GM23248 (cell line): Measurements from ENCODE around the gene TENM4. TPM values are rescaled to one million over a fixed set of nuclear protein-coding genes. Genes with fewer than 3 reads are reported as not detected.

ENCODE experiments used
- DNase-seq: peaks from one replicate; pipeline ENCODE4 v3.0.0-alpha.2; 2015
- H2AFZ ChIP-seq: fragments of 200-600 bp; sonication (generic); 2 replicates; pipeline ENCODE4 v1.6.1; 2016; ENCODE audit warnings: antibody characterized with exemption
- H3F3A ChIP-seq: fragments of 200-600 bp; sonication (generic); 2 replicates; pipeline ENCODE4 v1.6.1; 2016; ENCODE audit warnings: mild to moderate bottlenecking, antibody characterized with exemption, mixed run types; ENCODE audit not compliant: insufficient read depth
- H3K27ac ChIP-seq: fragments of 200-600 bp; sonication (generic); 2 replicates; pipeline ENCODE4 v1.5.1; 2016; ENCODE audit warnings: mild to moderate bottlenecking
- H3K27me3 ChIP-seq: fragments of 200-600 bp; sonication (generic); replicated peaks from 2 replicates; pipeline ENCODE4 v1.6.1; 2016; ENCODE audit warnings: mild to moderate bottlenecking; ENCODE audit not compliant: insufficient read depth
- H3K36me3 ChIP-seq: fragments of 200-600 bp; sonication (generic); 2 replicates; pipeline ENCODE4 v1.6.1; 2016; ENCODE audit warnings: low read depth, mild to moderate bottlenecking
- H3K4me1 ChIP-seq: fragments of 200-600 bp; sonication (generic); 2 replicates; pipeline ENCODE4 v1.6.1; 2016; ENCODE audit warnings: mild to moderate bottlenecking; ENCODE audit not compliant: insufficient read depth
- H3K4me2 ChIP-seq: fragments of 200-600 bp; sonication (generic); one replicate; pipeline ENCODE4 v1.6.1; 2016; ENCODE audit warnings: mild to moderate bottlenecking; ENCODE audit not compliant: unreplicated experiment
- H3K4me3 ChIP-seq: fragments of 200-600 bp; sonication (generic); 2 replicates; pipeline ENCODE4 v1.5.1; 2016; ENCODE audit warnings: mild to moderate bottlenecking
- H3K79me2 ChIP-seq: fragments of 200-600 bp; sonication (generic); 2 replicates; pipeline ENCODE4 v1.6.1; 2016; ENCODE audit warnings: mild to moderate bottlenecking; ENCODE audit not compliant: insufficient read depth
- H3K9ac ChIP-seq: fragments of 200-600 bp; sonication (generic); 2 replicates; pipeline ENCODE4 v1.6.1; 2016; ENCODE audit warnings: mild to moderate bottlenecking
- H3K9me2 ChIP-seq: fragments of 200-600 bp; sonication (generic); 2 replicates; pipeline ENCODE4 v1.6.1; 2016; ENCODE audit warnings: mixed run types, mild to moderate bottlenecking, moderate library complexity; ENCODE audit not compliant: insufficient read depth
- H3K9me3 ChIP-seq: fragments of 200-600 bp; sonication (generic); one replicate; pipeline ENCODE4 v1.6.1; 2017; ENCODE audit warnings: low read depth
- H4K20me1 ChIP-seq: fragments of 200-600 bp; sonication (generic); 2 replicates; pipeline ENCODE4 v1.6.0; 2016; ENCODE audit not compliant: insufficient read depth
- EZH2 ChIP-seq: fragments of 200-600 bp; sonication (generic); IDR thresholded peaks from 2 replicates; pipeline ENCODE4 v1.6.1; 2018; ENCODE audit warnings: antibody characterized with exemption, mild to moderate bottlenecking; ENCODE audit not compliant: insufficient read depth, poor library complexity, severe bottlenecking
- EZH2phosphoT487 ChIP-seq: fragments of 200-600 bp; sonication (generic); IDR thresholded peaks from 2 replicates; pipeline ENCODE4 v1.6.1; 2018; ENCODE audit warnings: antibody characterized with exemption, moderate library complexity, mild to moderate bottlenecking, low read depth; ENCODE audit not compliant: insufficient read depth
- WGBS, 2 experiments: methylation state at CpG; one replicate each; pipeline ENCODE4 v1.1.6; 2015 to 2017; ENCODE audit warnings: low lambda C conversion rate in 2 of 2, low coverage in 1 of 2; ENCODE audit errors: missing lambda C conversion rate in 2 of 2; 5-methylcytosine and 5-hydroxymethylcytosine counted together
- in situ Hi-C: fragments of 300-500 bp; cut with MboI; formaldehyde crosslinking; loops from 2 replicates; pipeline ENCODE4 v1.15.0; 2020
- polyA plus RNA-seq: library from polyadenylated mRNA; unstranded; fragments of >200 nt; fragmentation: Nextera tagmentation; extraction: Ambion mirVana; gene quantifications from 2 replicates; pipeline ENCODE4 v1.2.1, GENCODE V29; 2016
- total RNA-seq: library from RNA; depleted of rRNA; stranded (reverse); fragments of >200 nt; shearing (Covaris generic); gene quantifications from 2 replicates; pipeline ENCODE4 v1.2.3, GENCODE V29; 2014

Gene TENM4
- total and polyA plus RNA-seq, 2 experiments from 2014 or later, result 0.11 to 0.48 TPM

DNA sequence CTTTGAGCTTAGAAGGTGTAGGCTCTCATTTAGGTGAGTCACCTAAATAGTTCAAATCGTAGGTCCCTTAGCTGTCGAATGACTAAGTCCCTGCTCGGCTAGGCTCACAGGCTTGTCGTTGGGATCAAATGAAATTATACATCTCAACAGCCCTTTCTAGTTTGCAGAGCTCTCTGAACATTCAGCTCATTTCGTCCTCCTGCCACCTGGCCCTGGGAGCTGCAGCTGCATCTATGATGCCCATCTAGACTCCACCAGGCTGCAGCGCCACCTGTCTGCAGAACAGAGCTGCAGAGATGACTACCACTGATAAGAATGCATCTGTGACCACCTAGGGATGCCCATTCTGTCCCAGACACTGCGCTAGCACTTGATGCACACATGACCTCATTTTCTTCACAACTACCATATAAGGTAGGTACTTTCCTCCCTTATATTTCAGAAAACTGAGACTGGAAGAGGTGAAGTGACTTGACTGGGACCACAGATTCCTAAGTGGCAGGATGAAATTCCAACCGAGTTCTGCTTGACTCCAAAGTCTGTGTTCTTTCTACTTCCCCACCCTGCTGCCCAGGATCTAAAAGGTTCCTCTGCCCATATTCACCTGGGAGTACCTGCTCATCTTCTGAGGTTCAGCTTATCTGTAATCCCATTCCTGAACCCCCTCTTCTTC is 725.1 kb downstream of the TENM4 start:
- Histone ChIP-seq H3K9me3 (no peaks in the 10 kb centered on the region), H3F3A (no peaks in the 10 kb centered on the region), H3K27me3 (no peaks in the 10 kb centered on the region; the same call in 1 of the 2 replicates), H3K4me3 (no peak overlapping the region), H3K36me3 (no peaks in the 10 kb centered on the region), H3K79me2 (no peaks in the 10 kb centered on the region), H3K9ac (no peak overlapping the region), H4K20me1 (no peaks in the 10 kb centered on the region), H2AFZ (no peak overlapping the region), H3K27ac (no peak overlapping the region), H3K4me2 (no peak overlapping the region), H3K9me2 (no peaks in the 10 kb centered on the region), H3K4me1 (no peaks in the 10 kb centered on the region)
- peak; percentile 50 for DNase-seq
- WGBS, 2 experiments, result 41 to 45% methylated on average over 8 of the region's 8 CpGs
- TF ChIP-seq EZH2 (no peak), EZH2phosphoT487 (no peak)
- in situ Hi-C loops, result no loop called here

DNA sequence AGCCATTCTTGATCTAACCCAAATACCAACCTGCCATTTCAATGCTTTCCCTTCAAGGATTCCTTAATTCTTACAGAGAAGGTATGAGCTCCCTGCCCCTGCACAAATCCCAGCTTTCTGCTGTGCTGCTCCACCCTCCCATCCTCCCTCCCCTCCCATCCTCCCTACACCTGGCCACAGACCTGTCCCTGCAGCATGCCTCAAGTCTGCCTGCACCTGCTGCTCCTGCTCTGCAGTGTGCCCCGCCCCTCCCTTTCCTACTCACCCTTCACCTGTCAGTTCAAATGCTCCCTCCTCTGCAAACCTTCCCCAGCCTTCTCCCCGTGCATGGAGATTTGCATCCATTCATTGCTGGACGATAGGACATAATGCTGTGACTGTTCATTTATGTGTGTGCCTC is 726.3 kb downstream of the TENM4 start:
- no peaks in the 10 kb centered on the region for H4K20me1 ChIP-seq
- no peak overlapping the region for H3K4me3 ChIP-seq
- no peaks in the 10 kb centered on the region; the same call in 1 of the 2 replicates for H3K27me3 ChIP-seq
- no peaks in the 10 kb centered on the region for H3F3A ChIP-seq
- H3K36me3 ChIP-seq, result no peaks in the 10 kb centered on the region
- DNase-seq, result no peak
- H3K9me3 ChIP-seq, result no peaks in the 10 kb centered on the region
- no peak overlapping the region for H3K4me2 ChIP-seq
- no peak overlapping the region for H3K9ac ChIP-seq
- no peak for TF ChIP-seq EZH2
- TF ChIP-seq EZH2phosphoT487, result no peak
- H2AFZ ChIP-seq, result no peak overlapping the region
- in situ Hi-C loops, result no loop called here
- no peaks in the 10 kb centered on the region for H3K9me2 ChIP-seq
- WGBS, 2 experiments, result 21 to 28% methylated on average over 3 of the region's 3 CpGs
- no peaks in the 10 kb centered on the region for H3K79me2 ChIP-seq
- H3K27ac ChIP-seq, result no peak overlapping the region
- H3K4me1 ChIP-seq, result no peaks in the 10 kb centered on the region

DNA sequence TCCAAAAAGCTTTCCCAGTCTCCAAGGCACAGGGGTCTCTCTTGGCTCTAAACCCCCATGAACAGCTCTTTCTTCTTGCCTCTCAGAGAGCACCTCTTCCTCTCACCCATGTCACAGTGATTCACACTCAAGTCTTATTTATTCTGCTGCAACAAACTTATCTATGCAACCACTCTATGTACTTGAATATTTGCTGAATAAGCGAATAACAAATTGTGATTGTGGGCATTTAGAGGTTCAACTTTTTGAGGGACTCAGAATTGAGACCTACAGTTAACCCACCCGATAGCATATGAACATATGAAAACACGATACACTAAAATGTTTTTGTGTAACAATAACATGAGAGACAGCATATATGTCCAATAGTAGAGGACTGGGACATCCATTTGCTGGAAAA is 729.1 kb downstream of the TENM4 start:
- H3F3A ChIP-seq, result no peaks in the 10 kb centered on the region
- H3K4me3 ChIP-seq, result no peak overlapping the region
- H3K9me2 ChIP-seq, result no peaks in the 10 kb centered on the region
- no peaks in the 10 kb centered on the region for H3K9me3 ChIP-seq
- DNase-seq, result no peak
- H3K27ac ChIP-seq, result no peak overlapping the region
- no peaks in the 10 kb centered on the region for H3K4me1 ChIP-seq
- TF ChIP-seq EZH2phosphoT487, result no peak
- TF ChIP-seq EZH2, result no peak
- no peak overlapping the region for H3K4me2 ChIP-seq
- no peaks in the 10 kb centered on the region for H3K79me2 ChIP-seq
- in situ Hi-C loops, result no loop called here
- 28 to 33% methylated on average over 3 of the region's 3 CpGs for WGBS, 2 experiments
- H4K20me1 ChIP-seq, result no peaks in the 10 kb centered on the region
- H3K27me3 ChIP-seq, result no peaks in the 10 kb centered on the region; the same call in 1 of the 2 replicates
- no peak overlapping the region for H3K9ac ChIP-seq
- H2AFZ ChIP-seq, result no peak overlapping the region
- H3K36me3 ChIP-seq, result no peaks in the 10 kb centered on the region

DNA sequence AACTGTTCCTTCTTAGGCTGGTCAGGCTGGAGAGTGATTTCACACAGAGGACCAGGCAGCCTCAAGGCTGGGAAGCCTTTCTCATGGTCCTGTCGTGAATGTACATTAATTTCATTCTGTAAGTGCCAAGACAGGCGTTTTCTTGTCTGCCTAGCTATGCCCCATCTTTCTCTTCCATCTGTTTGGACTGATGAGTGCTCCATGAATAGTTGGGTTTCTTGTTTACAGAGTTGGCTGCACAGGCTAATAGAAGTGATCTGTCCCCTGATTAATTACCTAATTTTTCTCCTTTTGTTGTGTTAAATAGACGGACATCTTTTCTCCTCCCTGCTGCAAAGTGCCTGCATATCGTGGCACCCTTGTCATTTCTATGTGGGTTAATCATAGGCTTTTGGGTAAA is 730.4 kb downstream of the TENM4 start:
- 30 to 33% methylated on average over 4 of the region's 4 CpGs for WGBS, 2 experiments
- H3K4me1 ChIP-seq, result no peaks in the 10 kb centered on the region
- H3K36me3 ChIP-seq, result no peaks in the 10 kb centered on the region
- H3K79me2 ChIP-seq, result no peaks in the 10 kb centered on the region
- no peak overlapping the region for H2AFZ ChIP-seq
- H3K27ac ChIP-seq, result no peak overlapping the region
- no peaks in the 10 kb centered on the region for H3K9me3 ChIP-seq
- H3K9me2 ChIP-seq, result no peaks in the 10 kb centered on the region
- H3K9ac ChIP-seq, result no peak overlapping the region
- no peak overlapping the region for H3K4me2 ChIP-seq
- H3K4me3 ChIP-seq, result no peak overlapping the region
- TF ChIP-seq EZH2phosphoT487, result no peak
- no peak for TF ChIP-seq EZH2
- DNase-seq, result no peak
- H3K27me3 ChIP-seq, result no peaks in the 10 kb centered on the region; the same call in 1 of the 2 replicates
- in situ Hi-C loops, result no loop called here
- no peaks in the 10 kb centered on the region for H4K20me1 ChIP-seq
- H3F3A ChIP-seq, result no peaks in the 10 kb centered on the region
